Loucy (cell line): ENCODE measurements around the gene GRB2.
A peak's percentile ranks its signal among the peaks of the same experiment; 100 is the strongest.
"Not testable (repeated sequence)": the region's sequence is repeated elsewhere in the genome, so short reads cannot be mapped to it uniquely, and the experiment has no call there.

Source experiments
- H2AFZ ChIP-seq: fragments of 200-600 bp; sonication (generic); 2 replicates; pipeline ENCODE4 v1.6.0; 2016; ENCODE audit warnings: antibody characterized with exemption, mild to moderate bottlenecking, low read length, moderate library complexity
- H3F3A ChIP-seq: fragments of 200-600 bp; 2 replicates; pipeline ENCODE4 v1.6.0; 2016; ENCODE audit warnings: antibody characterized with exemption, low read depth, mild to moderate bottlenecking
- H3K27me3 ChIP-seq: fragments of 200-600 bp; sonication (generic); 2 replicates; pipeline ENCODE4 v1.6.1; 2014; ENCODE audit warnings: low read length, mild to moderate bottlenecking; ENCODE audit not compliant: insufficient read depth, poor library complexity, severe bottlenecking
- H3K36me3 ChIP-seq: fragments of 200-600 bp; sonication (generic); 2 replicates; pipeline ENCODE4 v1.6.1; 2016; ENCODE audit warnings: low read length; ENCODE audit not compliant: insufficient read depth
- H3K4me1 ChIP-seq: fragments of 200-600 bp; sonication (generic); 2 replicates; pipeline ENCODE4 v1.5.1; 2014; ENCODE audit warnings: low read length, mild to moderate bottlenecking; ENCODE audit not compliant: insufficient read depth, poor library complexity, severe bottlenecking
- H3K4me2 ChIP-seq: fragments of 200-600 bp; sonication (generic); 2 replicates; pipeline ENCODE4 v1.6.0; 2014; ENCODE audit warnings: antibody characterized with exemption, low read length, low read depth, mild to moderate bottlenecking; ENCODE audit not compliant: poor library complexity, severe bottlenecking
- H3K4me3 ChIP-seq: fragments of 200-600 bp; sonication (generic); 2 replicates; pipeline ENCODE4 v1.5.1; 2014; ENCODE audit warnings: low read length, mild to moderate bottlenecking, mixed read lengths; ENCODE audit not compliant: poor library complexity, severe bottlenecking
- H3K79me2 ChIP-seq: fragments of 200-600 bp; sonication (generic); 2 replicates; pipeline ENCODE4 v1.6.1; 2014; ENCODE audit warnings: low read length; ENCODE audit not compliant: insufficient read depth
- H3K9ac ChIP-seq: fragments of 200-600 bp; sonication (generic); 2 replicates; pipeline ENCODE4 v1.6.0; 2014; ENCODE audit warnings: mild to moderate bottlenecking, low read depth, low read length, moderate library complexity; ENCODE audit not compliant: poor library complexity, severe bottlenecking
- H3K9me2 ChIP-seq: fragments of 200-600 bp; sonication (generic); replicated peaks from 2 replicates; pipeline ENCODE4 v1.6.1; 2016; ENCODE audit warnings: low read depth, low read length, mixed read lengths
- H3K9me3 ChIP-seq: fragments of 200-600 bp; sonication (generic); 2 replicates; pipeline ENCODE4 v1.6.1; 2014; ENCODE audit warnings: mild to moderate bottlenecking, antibody characterized with exemption, low read length, low read depth; ENCODE audit not compliant: insufficient read depth
- H4K20me1 ChIP-seq: fragments of 200-600 bp; sonication (generic); 2 replicates; pipeline ENCODE4 v1.6.0; 2014; ENCODE audit warnings: antibody characterized with exemption, low read length, mild to moderate bottlenecking; ENCODE audit not compliant: insufficient read depth, poor library complexity, severe bottlenecking
- EZH2phosphoT487 ChIP-seq: fragments of 200-600 bp; IDR thresholded peaks from 2 replicates; pipeline ENCODE4 v1.6.1; 2018; ENCODE audit warnings: antibody characterized with exemption, mild to moderate bottlenecking, moderate library complexity, borderline replicate concordance
- TF ChIP-seq, protein P1 (sequence below): fragments of 200-600 bp; sonication (generic); conservative IDR thresholded peaks from 2 replicates; pipeline ENCODE4 v1.5.1; 2014; ENCODE audit warnings: mild to moderate bottlenecking, antibody characterized with exemption, low read length

GRB2 gene

DNA sequence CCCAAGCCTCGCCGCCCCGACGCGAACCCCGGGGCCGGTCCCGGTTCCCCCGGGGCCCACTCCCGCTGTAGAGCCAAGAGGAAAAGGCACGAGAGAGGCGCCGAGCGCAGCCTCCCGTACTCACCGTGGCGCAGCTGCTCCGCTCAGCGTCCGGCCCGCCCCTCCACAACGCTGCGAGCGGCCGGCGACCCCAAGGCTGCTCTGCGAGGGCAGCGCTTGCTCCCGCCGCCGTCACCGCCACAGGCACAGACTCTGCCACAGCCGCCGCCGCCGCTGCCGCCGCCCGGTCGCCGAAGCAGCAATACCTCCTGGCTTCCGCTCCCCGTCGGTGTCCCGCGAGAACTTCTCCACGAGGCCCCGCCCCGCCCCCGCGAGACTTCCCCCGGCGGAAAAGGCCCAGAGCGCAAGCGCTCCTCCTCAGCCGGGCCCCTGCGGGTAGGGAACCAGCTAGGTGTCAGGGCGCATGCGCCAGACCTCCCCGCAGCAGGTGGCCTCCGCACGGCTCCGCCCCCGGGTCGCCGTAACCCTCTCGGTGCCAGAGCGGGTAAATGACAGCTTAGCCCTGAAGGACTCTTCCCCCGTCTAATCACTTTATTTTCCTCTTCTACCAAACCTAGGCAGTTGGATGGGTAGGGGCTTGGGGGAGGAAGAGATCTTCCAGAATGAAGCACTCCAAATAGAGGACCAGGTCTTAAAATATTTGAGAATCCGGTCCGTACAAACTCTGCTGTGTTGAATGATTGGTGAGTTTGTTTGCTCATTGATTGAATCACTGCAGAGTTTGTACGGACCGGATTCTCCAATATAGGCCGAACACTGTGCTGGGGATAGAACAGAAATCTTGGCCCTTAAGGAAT is at the start of gene GRB2:
Gene GRB2, minus strand, starts transcription at position 314 of the 857 bp plus-strand sequence. CDS start 12,050 bp downstream, outside the sequence.
- TF ChIP-seq, protein P1, sequence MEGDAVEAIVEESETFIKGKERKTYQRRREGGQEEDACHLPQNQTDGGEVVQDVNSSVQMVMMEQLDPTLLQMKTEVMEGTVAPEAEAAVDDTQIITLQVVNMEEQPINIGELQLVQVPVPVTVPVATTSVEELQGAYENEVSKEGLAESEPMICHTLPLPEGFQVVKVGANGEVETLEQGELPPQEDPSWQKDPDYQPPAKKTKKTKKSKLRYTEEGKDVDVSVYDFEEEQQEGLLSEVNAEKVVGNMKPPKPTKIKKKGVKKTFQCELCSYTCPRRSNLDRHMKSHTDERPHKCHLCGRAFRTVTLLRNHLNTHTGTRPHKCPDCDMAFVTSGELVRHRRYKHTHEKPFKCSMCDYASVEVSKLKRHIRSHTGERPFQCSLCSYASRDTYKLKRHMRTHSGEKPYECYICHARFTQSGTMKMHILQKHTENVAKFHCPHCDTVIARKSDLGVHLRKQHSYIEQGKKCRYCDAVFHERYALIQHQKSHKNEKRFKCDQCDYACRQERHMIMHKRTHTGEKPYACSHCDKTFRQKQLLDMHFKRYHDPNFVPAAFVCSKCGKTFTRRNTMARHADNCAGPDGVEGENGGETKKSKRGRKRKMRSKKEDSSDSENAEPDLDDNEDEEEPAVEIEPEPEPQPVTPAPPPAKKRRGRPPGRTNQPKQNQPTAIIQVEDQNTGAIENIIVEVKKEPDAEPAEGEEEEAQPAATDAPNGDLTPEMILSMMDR, result no peak
- TF ChIP-seq EZH2phosphoT487, result no peak
- peaks cover 49% of the 10 kb centered on the region for H3K79me2 ChIP-seq

DNA sequence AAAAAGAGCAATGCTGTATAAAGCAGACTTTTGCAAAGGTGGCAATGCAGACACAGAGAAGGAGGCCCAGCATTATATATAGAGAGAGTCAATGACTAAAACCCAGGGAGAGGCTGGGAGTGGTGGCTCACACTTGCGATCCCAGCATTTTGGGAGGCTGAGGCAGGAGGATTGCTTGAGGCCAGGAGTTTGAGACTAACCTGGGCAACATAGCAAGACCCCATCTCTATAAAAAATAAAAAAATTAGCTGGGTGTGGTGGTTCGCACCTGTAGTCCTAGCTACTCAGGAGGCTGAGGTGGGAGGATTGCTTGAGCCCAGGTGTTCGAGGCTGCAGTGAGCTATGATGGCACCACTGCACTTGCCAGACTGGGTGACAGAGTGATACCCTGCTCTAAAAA is 49.2 kb upstream of the GRB2 start:
- H3K4me3 ChIP-seq, H3K36me3 ChIP-seq, H3K9ac ChIP-seq, H3F3A ChIP-seq, H3K9me2 ChIP-seq, H3K4me2 ChIP-seq, H3K27me3 ChIP-seq, H3K9me3 ChIP-seq, H2AFZ ChIP-seq, H4K20me1 ChIP-seq: not testable (repeated sequence)
- H3K4me1 ChIP-seq, result peaks cover 43% of the 10 kb centered on the region
- H3K79me2 ChIP-seq, result peaks cover 19% of the 10 kb centered on the region; the same call in 1 of the 2 replicates

More for the DNA sequence above, at the start of gene GRB2:
- Histone ChIP-seq H4K20me1 (peaks cover 40% of the 10 kb centered on the region), H3K9me3 (no peaks in the 10 kb centered on the region), H3F3A (peaks cover 5% of the 10 kb centered on the region; the same call in 1 of the 2 replicates), H3K4me2 (peak within 1 kb of the TSS; percentile 97), H3K9me2 (no peaks in the 10 kb centered on the region), H3K36me3 (no peaks in the 10 kb centered on the region), H3K9ac (peak within 1 kb of the TSS; percentile 91), H3K27me3 (peaks cover 6% of the 10 kb centered on the region), H3K4me1 (peaks cover 33% of the 10 kb centered on the region), H3K4me3 (peak within 1 kb of the TSS; percentile 92), H2AFZ (peak within 1 kb of the TSS; percentile 96)

- TF ChIP-seq EZH2phosphoT487, result 0 out of 2 replicates have a peak, but pooled peaks have one; percentile 15
- TF ChIP-seq, protein P1, result no peak
- peaks cover 38% of the 10 kb centered on the region for H3K4me1 ChIP-seq
- peak overlapping the region; percentile 11 for H3K4me2 ChIP-seq
- no peak overlapping the region for H3K9ac ChIP-seq
- no peaks in the 10 kb centered on the region for H3K27me3 ChIP-seq
- no peaks in the 10 kb centered on the region for H4K20me1 ChIP-seq
- 0 out of 2 replicates have a peak, but pooled peaks cover 3% of the 10 kb centered on the region for H3F3A ChIP-seq
- peaks cover 19% of the 10 kb centered on the region; the same call in 1 of the 2 replicates for H3K79me2 ChIP-seq
- no peaks in the 10 kb centered on the region for H3K36me3 ChIP-seq
- H3K4me3 ChIP-seq, result no peak overlapping the region
- H2AFZ ChIP-seq, result no peak overlapping the region
- no peaks in the 10 kb centered on the region for H3K9me2 ChIP-seq
- H3K9me3 ChIP-seq, result no peaks in the 10 kb centered on the region
These were observed 48.7 kb upstream of the GRB2 start for GRCh38 chr17:75454193-75454592.
